Glomerular endothelial cell (primary cell): ENCODE results near the gene MACROD2. TPM values are rescaled to one million over a fixed set of nuclear protein-coding genes. Genes with fewer than 3 reads are reported as not detected.

Experiments
- DNase-seq: peaks from one replicate; pipeline ENCODE4 v3.0.0-alpha.2; 2011; ENCODE audit warnings: low read depth, low spot score; ENCODE audit errors: extremely low read depth
- total RNA-seq: library from RNA; depleted of rRNA; stranded (reverse); fragments of >200 nt; gene quantifications from 2 replicates; pipeline ENCODE4 v1.2.3, GENCODE V29; 2015

MACROD2 gene
- total RNA-seq, 1 donor from 2014 or later = 0.76 TPM

DNA sequence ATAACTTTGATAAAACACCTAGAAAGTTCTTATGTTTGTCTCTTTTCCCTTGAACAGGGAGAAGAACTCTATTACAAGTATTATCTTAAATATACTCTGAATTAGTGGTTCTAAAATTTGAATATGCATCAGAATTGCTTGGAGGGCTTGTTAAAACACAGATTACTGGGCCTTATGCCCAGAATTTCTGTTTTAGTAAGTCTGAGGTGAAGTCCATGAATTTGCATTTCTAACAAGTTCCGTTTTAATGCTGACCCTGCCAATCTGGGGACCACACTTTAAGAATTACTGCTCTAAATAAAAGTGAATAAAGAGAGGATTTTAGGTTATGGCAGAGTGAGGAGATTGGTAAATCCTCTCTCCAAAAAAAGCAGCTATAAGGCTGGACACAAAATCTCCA lies 510.2 kb downstream of the MACROD2 start:
- DNase-seq = no peak

DNA sequence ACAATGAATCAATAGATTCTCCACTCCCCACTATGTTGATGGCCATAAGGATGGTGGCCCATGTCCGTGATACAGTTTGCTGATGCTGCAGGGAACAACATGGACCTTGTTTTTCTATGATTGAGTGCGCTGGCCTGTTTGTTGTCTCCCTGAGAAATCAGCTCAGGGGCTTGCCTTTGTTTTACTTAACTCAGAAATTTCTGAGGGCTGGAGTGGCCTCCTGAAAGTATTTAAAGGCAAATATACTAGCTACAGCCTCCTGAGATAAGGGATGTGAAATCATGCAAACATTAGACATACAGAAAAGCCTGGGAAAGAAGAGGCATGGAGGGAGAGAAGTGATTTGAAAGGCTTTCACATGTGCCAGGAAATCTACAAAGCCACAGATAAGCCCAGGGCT lies 512.4 kb downstream of the MACROD2 start:
- no peak for DNase-seq

DNA sequence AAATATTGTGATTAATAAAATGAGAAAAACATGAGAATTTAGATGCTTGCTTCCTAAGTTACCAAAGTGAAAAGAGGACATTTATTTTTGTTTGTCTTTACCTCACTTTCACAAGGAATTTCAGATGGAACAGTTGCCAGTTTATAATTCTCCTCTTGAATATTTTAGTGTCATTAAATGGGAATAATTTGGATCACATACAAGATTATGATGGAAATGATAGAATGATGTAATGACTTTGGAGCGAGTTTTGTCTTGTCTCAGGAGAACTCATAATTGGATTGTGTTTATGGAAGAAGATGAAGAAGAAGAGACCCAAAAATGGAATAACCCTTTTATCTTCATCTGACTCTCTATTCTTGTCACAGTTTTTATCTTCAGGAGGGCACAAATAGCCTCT lies 515.0 kb downstream of the MACROD2 start:
- no peak for DNase-seq

DNA sequence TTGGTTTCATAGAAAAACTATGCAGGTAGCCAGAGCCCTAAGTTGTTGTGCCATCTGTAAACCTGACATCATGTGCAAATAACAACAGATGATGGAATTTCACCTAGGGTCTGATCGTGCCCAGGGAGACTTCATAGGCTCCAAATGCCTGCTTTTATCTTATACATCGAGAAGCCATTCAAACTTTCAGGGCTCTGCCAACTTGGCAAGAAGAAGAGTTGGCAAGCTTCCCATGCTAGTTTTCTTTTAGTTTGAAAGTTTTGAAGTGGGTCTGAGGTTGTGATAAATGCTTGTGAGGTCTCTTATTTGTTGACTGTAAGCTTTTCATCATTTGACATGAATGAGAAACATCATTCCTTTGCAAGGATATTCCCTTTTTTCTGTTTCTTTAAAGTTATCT lies 517.5 kb downstream of the MACROD2 start:
- no peak for DNase-seq

DNA sequence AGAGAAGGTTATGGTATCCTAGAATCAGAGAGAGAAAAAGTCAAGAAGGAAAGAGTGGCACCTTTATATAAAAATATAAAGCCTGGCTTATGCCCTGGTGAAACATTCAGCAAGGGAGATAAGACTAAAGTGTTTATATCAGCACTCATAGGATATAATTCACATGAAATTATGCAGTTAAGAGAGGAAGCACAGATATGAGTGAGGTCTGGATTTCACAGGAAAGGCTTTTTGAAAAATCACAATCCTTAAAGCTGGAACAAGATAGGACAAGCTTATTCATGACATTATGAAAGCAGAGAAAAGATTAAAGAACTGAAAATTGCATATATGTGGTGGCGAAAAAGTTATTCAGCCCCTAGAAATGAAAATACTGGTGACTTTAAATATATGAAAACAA lies 523.3 kb downstream of the MACROD2 start:
- no peak for DNase-seq

DNA sequence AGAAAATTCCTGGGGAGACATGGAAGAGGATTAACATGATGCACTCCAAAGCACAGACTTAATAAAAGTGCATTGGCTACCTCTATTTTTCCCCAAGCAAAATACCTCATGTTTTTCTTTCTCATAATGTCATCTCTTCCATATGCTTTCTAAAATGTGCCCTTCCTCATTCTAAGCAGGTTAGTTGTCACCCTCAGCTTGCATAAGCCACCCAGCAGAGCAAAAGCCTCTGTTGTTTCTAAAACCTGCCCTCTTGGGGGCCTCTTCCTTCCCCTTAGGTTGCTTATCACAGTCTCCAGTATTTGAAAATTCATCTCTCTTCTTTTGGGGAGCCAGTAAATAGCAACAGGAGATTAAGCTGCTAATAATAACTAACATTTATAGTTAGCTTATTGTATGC lies 525.7 kb downstream of the MACROD2 start:
- DNase-seq = no peak

DNA sequence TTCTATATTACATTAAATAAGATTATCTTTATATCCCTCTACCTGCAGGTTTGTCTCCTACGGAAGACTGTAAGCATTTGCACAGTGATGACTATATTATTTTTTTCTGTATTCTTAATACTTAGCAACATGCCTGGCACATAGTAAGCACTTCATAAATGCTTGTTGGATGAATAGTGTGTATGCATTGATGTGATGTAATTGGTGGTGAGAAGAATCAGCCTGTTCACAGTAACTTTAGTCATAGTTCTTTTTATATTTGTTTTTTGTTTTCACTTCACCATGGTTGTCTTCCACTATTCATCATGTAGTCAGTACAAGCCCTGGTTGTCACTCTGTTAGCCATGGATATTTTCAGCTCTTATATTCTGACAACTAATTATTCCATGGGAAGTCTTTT lies 526.1 kb downstream of the MACROD2 start:
- no peak for DNase-seq

DNA sequence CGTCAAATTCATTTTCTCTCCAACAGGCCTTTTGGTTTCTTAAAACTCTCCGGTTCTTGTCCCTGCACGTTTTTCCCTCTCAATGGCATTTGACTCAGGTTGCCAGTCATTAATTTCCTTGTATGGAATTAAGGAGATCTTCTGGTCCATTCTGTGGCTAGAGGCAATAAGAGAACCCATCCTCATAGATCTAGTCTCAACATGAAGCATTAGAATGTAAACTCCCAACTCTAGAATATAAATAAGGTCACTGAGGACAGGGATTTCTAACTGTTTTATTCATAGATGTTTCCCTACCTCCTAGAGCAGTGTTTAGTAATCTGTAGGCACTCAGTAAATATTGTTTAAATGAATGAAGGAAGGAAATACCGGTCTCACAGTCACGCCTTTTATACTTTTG lies 527.3 kb downstream of the MACROD2 start:
- DNase-seq = no peak

DNA sequence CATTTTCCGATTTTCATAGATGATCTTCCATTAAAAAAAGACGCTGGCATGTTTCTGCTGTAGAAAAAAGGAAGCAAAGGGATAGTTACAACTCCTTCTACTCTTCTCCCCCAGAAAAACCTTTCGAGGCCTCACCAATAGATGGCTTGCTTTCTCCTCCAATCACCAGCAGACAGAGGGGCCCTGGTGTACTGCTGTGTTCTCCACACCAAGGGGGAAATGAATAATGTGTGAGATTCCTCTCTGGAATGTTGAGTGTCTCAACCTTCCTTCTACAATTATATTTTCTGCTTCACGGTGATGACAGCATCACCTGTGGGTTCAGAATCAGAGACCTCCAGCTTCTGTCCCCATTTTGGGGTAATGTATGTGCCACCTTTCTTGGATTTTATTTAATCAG lies 527.8 kb downstream of the MACROD2 start:
- DNase-seq = no peak

DNA sequence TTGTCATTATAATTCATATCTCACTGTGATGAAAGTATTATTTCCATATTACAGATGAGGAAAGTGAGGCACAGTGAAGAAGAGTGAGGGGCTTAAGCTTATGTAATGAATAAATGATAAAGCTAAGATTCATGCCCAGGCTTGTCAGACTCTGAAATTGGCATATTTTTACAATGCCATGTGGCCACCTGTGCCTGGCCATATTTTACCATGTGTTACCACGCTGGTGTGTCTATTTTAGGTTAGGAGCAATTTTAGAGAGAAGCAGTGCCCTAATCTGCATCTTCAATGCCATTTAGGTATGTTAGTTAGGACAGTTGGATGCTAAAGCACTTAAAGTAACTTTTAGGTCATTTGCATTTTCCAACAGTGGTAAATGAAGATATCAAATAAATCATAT lies 530.1 kb downstream of the MACROD2 start:
- DNase-seq = no peak

DNA sequence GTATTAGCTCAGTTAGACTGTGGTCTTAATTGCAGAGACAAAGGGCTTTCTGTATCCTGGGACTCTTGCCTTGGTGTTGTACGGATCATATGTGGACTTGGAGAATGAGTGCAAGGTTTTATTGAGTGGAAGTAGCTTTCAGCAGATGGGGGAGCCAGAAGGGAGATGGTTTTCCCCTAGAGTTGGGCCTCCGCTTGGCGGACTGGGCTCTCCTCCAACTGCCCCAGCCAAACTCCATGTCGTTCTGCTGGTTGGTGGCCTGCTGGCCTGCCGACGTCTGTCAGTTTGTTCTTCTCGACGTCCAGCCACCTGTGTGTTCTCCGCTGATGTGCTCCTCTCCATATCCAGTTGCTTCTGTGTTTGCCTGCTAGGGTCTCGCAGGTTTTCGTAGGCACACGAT lies 531.6 kb downstream of the MACROD2 start:
- DNase-seq = no peak

DNA sequence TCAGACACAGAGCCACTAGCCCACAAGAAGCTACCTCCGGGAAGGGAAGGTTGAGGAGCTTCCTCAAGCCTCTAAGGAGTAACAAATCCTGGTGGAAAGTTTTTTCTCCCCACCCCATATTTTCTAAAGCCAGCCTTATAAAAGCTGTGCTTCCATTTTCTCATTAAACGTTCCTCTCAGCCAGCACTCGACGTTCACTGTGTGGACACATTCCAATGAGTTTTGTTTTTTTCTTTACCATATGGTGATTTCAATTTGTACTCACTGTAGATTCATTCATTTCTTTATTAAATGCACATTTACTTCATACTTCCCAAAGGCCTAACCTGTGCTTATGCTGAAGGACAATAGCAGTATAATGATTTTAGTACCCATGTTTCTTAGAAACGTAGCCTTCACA lies 536.5 kb downstream of the MACROD2 start:
- DNase-seq = no peak

DNA sequence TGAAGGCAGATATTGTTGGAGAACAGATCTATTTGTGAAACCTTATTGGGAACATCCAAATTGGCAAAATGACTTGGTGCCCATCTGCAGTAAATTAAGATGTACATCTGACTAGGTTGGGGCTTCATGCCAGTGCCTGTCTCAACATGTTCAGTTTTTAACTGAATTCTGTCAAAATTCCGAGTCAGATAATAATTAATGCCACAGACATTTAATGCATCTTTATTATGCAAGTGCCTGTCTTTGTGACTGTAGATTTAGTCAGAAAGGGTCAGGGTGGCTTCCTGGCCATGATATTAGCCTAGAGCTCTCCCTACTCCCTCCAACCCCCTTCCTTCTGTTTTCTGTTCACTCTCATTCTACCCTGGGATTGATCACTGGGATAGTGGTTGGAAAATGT lies 541.4 kb downstream of the MACROD2 start:
- no peak for DNase-seq

DNA sequence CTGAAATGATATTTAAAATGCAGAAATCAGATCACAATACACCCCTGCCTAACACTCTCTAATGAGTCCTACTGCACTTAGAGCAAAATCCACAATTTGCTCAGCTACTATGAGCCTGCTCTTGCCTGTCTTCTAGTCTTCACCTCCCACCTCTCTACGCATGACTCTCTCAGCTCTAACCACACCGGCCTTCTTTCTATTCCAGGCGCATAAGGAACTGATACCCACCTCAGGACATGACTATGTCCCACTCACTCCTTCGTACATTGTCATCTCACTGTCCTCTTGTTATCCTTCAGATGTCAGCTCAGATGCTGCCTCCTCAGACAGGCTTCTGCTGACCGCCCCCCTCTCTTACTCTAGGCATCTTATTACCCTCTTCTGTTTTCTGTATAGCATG lies 543.1 kb downstream of the MACROD2 start:
- DNase-seq = no peak

DNA sequence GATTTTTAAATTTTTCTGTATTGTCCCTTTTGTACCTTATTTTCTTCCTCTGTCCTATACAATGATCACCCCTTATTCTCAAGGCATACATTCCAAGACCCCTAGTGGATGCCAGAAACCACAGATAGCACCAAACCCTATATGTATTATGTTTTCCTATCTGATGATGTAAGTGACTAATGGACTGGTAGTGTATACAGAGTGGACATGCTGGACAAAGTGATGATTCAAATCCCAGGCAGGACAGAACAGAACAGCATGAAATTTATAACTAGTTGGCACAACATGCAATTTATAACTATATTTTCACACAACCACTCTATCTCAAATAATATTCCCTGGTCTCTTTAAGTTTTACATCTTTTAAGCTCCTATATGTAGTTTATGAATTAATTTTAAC lies 547.7 kb downstream of the MACROD2 start:
- no peak for DNase-seq

DNA sequence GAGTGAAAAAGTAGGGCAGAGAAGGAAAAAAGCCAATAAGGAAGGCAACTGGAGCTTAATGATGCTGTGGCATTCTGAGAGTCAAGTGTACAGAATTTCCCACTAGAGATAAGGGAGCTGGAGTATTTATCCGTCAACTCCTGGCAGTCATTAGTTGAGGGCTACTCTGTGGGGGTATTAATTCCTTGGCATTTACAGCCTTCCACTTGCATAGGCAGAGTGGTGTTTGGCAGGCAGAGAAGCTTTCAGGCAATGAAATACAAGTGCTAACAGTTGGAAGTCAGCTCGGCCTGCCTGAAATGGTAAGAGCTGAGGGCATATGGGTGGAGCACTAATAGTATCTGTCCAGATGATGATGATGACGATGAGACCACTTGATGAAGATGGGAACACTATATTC lies 549.4 kb downstream of the MACROD2 start:
- DNase-seq = no peak

DNA sequence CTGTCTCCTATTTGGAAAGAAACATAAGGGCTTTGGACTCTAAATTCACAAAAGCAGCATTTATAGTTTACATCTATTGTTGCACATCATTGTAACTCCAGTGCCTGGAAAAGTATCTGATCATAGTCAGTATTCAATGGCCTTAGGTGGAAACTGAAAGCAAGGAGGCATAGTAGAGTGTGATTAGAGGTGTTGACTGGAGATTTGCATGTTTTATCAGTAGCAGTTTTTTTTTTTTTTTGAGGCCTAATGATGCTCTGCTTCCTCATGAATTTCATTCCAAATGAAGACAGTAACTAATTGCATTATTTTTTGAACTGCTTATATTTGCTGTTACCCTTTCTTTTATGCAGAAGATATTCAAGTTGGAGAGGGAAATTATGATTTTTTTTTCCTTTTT lies 555.3 kb downstream of the MACROD2 start:
- no peak for DNase-seq

DNA sequence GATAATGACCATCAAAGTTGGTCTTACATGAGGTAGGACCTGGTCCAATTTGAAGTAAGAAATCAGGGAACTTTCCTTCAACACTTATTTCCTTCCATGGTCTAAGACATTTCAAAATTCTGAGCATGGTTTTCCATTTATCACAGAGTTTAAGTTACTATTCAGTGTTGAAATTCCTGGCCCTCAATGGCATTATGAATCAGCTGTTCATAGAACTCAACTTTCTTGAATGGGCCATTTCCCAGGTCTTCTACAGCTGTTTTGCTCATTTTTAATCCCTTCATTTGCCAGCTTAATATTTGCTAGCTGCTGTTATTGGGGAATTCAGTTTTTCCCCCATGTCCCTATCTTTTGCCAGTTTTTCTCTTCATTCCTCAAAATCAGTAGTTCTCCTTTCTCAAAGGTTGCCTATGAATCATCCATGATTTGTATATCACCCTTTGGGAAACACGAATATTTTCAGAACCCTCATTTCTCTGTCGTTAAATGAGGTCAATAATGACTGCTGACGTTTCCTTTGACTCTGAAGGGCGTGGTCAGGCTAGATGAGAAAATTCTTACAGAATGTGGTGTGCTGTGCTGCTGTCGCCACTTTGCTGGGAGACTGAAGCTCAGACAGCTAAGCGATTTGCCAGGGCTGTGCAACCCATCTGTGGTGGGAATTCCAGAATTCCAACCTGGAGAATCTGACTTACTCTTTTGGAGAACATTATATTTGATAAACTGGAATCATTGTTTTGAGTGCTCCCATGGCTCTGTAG lies 558.6 kb downstream of the MACROD2 start:
- no peak for DNase-seq

DNA sequence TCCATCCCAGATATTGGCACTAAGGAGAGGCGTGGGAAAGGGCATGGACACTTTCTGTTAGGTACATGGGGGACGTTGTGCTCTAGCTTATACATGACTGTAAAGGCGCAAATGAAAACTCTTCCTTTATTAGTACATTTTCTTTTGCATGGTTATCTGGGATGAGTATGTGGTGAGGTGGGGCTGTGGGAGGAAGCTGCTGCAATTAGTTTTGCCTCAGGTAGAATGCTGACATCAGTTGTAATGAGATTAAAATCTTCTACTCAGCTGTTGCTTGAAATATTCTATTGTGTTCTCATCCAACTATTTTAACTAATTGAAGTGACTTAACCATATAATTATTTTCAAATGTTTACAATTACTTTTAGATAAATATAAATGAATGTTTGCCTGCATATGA lies 560.4 kb downstream of the MACROD2 start:
- no peak for DNase-seq

DNA sequence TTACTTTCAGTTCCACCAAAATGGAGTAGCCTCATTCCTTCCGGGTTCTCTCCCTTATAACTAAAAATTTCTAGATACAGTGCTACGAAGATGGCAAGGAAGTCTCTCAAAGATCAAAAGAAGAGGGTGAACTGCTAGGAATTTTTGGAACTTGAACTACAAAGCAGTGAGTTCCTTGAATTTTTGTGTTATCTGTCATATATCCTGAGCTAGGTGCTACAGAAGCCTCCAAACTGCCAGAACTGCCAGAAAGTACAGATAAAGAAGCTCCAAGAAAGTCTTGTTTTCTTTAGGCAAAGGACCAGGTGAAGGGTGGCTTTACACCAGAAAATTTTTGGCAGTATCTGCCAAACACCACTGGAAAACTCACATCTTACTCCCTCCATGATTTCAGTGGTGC lies 560.9 kb downstream of the MACROD2 start:
- DNase-seq = no peak

DNA sequence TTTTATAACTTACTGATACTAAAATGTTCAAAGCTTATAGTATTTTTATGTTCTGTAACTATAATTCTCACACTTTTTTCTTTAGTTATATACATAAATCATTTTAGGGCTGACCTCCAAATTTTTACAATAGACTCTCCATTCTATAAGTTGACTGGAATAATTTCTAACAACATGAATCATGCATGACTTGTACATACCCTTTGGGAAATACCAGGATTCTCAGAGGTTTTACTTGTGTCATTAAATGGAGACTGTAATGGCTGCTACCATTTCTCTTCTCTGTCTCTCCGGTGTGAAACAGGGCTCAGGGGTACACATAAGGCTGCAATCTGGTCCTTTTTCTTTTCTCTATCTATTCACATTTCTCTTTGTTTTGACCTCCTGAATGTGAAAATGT lies 564.3 kb downstream of the MACROD2 start:
- no peak for DNase-seq

DNA sequence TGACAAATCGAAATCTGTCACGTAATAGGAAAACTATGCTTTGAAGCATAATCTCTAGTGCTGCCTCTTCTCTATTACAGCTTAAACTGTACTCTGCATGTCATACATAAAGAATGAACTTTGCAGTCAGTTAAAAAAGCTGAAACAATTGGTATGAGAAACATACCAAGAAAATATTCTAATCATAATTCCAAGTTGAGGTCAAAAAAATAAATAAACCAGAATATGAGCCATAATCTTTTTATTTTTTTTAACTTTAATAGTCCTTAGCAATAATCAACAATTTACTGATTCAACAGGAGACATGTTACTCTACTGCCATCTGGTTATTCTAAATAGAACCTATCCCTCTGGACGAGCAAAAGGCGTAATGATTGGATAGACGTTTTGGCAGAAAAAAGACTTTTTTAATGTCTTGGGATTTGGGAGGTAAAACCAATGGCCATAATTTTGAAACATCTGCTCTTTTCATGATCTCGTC lies 566.5 kb downstream of the MACROD2 start:
- no peak for DNase-seq

DNA sequence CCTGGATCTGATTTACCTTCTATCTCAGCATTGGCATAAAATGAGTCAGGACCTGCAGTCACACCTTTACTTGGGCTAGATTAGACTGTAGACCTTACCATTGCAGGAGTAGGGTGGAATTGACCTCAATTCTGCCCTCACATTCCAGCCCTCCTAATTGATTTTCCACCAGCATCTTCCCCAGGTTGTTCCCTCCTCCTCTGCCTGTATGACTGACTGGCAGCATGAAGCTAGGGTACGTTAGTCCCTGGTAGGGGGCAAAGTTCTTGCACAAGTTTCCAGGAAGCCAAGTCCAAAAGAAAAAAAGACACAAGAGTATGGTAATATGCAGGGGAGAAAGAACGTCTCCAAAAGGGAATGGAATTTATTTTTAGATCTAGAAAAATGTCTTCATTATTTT lies 567.7 kb downstream of the MACROD2 start:
- DNase-seq = no peak
